Hepatocyte (in vitro differentiated cells): ENCODE results near the gene ITGA7.
A peak's percentile ranks its signal among the peaks of the same experiment; 100 is the strongest.

Experiments used
- EZH2 ChIP-seq: fragments of 200-600 bp; sonication (generic); IDR thresholded peaks from 2 replicates; pipeline ENCODE4 v1.6.1; 2016; ENCODE audit warnings: antibody characterized with exemption, mild to moderate bottlenecking, borderline replicate concordance
- EZH2phosphoT487 ChIP-seq: fragments of 200-600 bp; sonication (generic); IDR thresholded peaks from one replicate; pipeline ENCODE4 v1.6.1; 2018; ENCODE audit warnings: antibody characterized with exemption, mild to moderate bottlenecking, low read depth, moderate library complexity; ENCODE audit not compliant: unreplicated experiment, severe bottlenecking
- TF ChIP-seq, protein P1 (sequence below): fragments of 200-600 bp; sonication (generic); IDR thresholded peaks from 2 replicates; pipeline ENCODE4 v1.5.1; 2016; ENCODE audit warnings: antibody characterized with exemption, mild to moderate bottlenecking; ENCODE audit not compliant: poor library complexity

GRCh38 chr12:55720894-55721444 is 13.3 kb upstream of the ITGA7 start:
- TF ChIP-seq, protein P1, sequence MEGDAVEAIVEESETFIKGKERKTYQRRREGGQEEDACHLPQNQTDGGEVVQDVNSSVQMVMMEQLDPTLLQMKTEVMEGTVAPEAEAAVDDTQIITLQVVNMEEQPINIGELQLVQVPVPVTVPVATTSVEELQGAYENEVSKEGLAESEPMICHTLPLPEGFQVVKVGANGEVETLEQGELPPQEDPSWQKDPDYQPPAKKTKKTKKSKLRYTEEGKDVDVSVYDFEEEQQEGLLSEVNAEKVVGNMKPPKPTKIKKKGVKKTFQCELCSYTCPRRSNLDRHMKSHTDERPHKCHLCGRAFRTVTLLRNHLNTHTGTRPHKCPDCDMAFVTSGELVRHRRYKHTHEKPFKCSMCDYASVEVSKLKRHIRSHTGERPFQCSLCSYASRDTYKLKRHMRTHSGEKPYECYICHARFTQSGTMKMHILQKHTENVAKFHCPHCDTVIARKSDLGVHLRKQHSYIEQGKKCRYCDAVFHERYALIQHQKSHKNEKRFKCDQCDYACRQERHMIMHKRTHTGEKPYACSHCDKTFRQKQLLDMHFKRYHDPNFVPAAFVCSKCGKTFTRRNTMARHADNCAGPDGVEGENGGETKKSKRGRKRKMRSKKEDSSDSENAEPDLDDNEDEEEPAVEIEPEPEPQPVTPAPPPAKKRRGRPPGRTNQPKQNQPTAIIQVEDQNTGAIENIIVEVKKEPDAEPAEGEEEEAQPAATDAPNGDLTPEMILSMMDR, result peak; percentile 50
- TF ChIP-seq EZH2 (no peak), EZH2phosphoT487 (no peak)
